NCI-H226 (cell line): ENCODE measurements around the gene MYO9B.

ENCODE experiments used
- DNase-seq: peaks from one replicate; pipeline ENCODE4 v3.0.0-alpha.2; 2015

MYO9B gene

GRCh38 chr19:17226002-17226933, 150.7 kb downstream of the MYO9B start, which contains the start of gene OCEL1:
Gene OCEL1 (plus strand): TSS chr19:17226226. CDS start chr19:17226248, 22 bp downstream.
- DNase-seq, result peak; percentile 95

GRCh38 chr19:17227798-17228367, 152.3 kb downstream of the MYO9B start:
- no peak for DNase-seq

- no peak for DNase-seq
Measured at GRCh38 chr19:17229890-17230289, 154.3 kb downstream of the MYO9B start.

- no peak for DNase-seq
Measured at GRCh38 chr19:17232258-17232657, 156.7 kb downstream of the MYO9B start.

- DNase-seq, result peak; percentile 54
Measured at GRCh38 chr19:17234911-17235299, 159.3 kb downstream of the MYO9B start.

- DNase-seq, result peak; percentile 81
Measured at GRCh38 chr19:17235300-17235970, 159.9 kb downstream of the MYO9B start.

GRCh38 chr19:17235971-17236777, 160.6 kb downstream of the MYO9B start:
- DNase-seq, result peak; percentile 41

- DNase-seq, result no peak
Measured at GRCh38 chr19:17236811-17237543, 161.4 kb downstream of the MYO9B start.

- DNase-seq, result no peak
Measured at GRCh38 chr19:17237747-17238706, 162.4 kb downstream of the MYO9B start.

- no peak for DNase-seq
Measured at GRCh38 chr19:17240062-17240752, 164.6 kb downstream of the MYO9B start.

- no peak for DNase-seq
Measured at GRCh38 chr19:17240826-17241399, 165.3 kb downstream of the MYO9B start.

DNA sequence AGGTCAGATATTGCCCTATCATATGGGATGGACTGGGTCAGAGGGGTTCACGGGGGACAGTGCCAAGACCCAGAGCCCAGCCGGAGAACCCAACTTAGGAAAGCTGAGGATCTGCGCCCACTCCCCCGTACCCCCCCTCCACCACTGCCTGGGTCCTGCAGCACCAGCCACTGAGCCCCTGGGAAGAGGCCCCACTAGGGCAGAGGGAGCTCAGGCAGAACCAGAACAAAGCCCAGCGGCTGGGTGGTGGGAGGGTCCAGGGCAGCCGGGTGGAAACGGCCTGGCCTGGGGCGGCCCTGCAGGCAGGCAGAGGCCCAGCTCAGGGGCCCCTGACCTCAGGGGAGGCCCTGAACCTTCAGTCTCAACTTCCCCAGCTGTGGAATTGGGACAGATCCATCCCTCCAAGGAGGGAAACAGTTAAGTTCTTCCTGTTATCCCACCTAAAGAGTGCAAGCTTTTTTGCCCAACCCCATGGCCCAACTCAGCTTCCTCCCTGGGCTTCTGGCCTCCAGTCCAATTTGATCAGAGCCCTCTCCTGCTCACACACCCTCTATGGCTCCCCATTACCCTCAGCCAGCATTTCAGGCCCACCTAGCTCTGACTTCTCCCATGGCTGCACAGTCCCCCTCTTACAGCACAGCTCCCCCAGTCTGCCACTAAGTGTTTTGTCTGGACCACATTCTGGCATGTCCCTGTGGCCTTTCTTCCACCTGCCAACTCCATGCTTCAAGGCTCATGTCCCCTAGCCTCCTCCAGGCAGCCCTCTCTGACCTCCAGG, 167.0 kb downstream of the MYO9B start:
- no peak for DNase-seq

GRCh38 chr19:17243211-17243829, 167.7 kb downstream of the MYO9B start:
- DNase-seq, result no peak

- no peak for DNase-seq
Measured at GRCh38 chr19:17243830-17244617, 168.4 kb downstream of the MYO9B start.

DNA sequence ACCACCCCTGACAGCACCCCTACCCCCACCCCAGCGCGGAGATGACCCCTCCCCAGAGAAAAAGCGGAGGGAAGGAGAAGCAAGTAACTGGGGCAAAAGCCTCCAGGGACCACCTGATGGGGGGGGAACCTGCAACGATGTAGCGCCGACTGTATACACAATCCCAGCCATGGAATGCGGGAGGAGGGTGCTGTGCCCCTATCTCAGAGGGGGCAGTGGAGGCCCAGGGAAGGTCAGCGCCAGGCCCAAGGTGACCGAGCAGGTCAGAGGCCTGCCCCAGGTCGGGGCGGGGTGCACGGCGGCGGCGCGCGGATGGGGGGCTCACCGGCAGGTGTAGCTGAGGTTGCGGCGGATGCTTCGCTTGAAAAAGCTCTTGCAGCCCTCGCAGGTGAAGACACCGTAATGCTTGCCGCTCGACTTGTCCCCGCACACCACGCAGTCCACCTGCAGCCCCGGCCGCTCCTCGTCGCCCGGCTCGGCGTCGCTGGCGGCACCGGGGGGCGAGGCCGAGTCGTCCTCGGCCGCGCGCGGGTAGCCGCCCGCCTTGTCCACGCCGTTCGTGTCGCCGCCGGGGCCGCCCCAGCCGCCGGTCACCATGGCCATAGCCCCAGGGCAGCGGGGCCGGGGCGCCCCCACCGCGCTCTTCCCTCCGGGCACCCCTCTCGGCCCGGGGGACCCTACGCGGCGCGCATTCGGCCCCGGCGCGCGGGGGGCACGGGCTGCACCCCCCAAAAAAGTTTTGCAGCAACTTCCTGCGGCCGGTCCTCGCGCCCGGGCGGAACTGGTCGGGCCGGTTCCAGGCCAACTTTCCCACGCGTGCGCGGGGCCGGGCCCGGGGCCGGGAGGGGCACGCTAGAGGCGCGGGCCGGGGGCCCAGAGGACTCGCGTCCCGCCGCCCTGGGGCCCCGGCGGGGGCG, 169.3 kb downstream of the MYO9B start:
- no peak for DNase-seq

DNA sequence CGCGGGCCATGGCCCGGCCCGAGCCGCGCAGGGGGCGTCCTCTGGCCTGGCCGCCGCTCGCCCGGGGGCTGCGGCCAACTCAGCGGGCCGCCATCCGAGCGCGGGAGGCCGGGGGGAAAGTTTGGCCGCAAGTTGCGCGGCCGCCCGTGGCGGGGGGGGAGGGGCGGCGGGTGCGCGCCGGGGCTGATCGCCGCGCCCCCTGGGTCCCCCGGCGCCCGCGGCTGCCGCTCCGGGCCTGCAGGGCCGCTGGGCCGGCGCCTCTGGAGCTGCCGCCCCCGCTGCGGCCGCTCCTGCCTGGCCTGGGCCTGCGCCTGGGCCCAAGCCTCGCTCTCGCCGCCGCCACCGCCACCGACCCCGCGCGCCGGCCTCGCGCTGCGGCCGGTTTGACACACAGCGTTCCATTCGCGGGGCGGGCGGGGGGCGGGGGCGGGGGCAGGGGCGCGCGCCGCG, 170.0 kb downstream of the MYO9B start, which contains the start of gene NR2F6:
NR2F6 (minus strand) TSS at position 385 of the 450 bp plus-strand sequence. CDS start 699 bp downstream, outside the sequence.
- no peak for DNase-seq
